Gastroesophageal sphincter (tissue), 2 donors: Measurements from ENCODE around the gene FAM32A.

Experiments
- POLR2A ChIP-seq, 2 donors: fragments of 450-650 bp; IDR thresholded peaks; one replicate each; pipeline ENCODE4 v1.6.1; 2017; ENCODE audit warnings: antibody characterized with exemption in 2 of 2, mild to moderate bottlenecking in 2 of 2, moderate library complexity in 1 of 2
- POLR2AphosphoS5 ChIP-seq: sonication (generic); formaldehyde crosslinking; IDR thresholded peaks from one replicate; pipeline ENCODE4 v1.6.1; 2017; ENCODE audit warnings: antibody characterized with exemption

GRCh38 chr19:16234552-16235445, 49.6 kb downstream of the FAM32A start:
- TF ChIP-seq POLR2AphosphoS5 (no peak), POLR2A (IDR thresholded peaks at IDR 0.05) (no peak)
